Psoas muscle (tissue), 8 donors: ENCODE measurements around the gene RASA3. TPM values are rescaled to one million over a fixed set of nuclear protein-coding genes. Genes with fewer than 3 reads are reported as not detected.
A peak's percentile ranks its signal among the peaks of the same experiment; 100 is the strongest.

ENCODE experiments used
- ATAC-seq, 4 donors: fragments of 200-7000 bp; cut with Tn5 transposase; one replicate each; pipeline ENCODE4 v1.9.1; 2020; ENCODE audit warnings: moderate library complexity in 3 of 4, mild to moderate bottlenecking in 2 of 4
- DNase-seq, 2 donors: peaks; one replicate each; pipeline ENCODE4 v3.0.0-alpha.2; 2020
- H3K27ac ChIP-seq: fragments of 200-600 bp; one replicate; pipeline ENCODE4 v1.8.0; 2022
- H3K27me3 ChIP-seq, 3 donors: fragments of 200-600 bp in 1 of 3; one replicate each; pipeline versions ENCODE4 v1.6.1 to v1.8.0; 2013 to 2022; ENCODE audit warnings: low read length in 2 of 3, mild to moderate bottlenecking in 2 of 3, moderate library complexity in 1 of 3; ENCODE audit not compliant: insufficient read depth in 3 of 3
- H3K36me3 ChIP-seq, 2 donors: fragments of 200-600 bp in 1 of 2; one replicate each; pipeline versions ENCODE4 v1.6.1 to v1.8.0; 2013 to 2022; ENCODE audit warnings: low read depth in 1 of 2, mild to moderate bottlenecking in 1 of 2, moderate library complexity in 1 of 2; ENCODE audit not compliant: insufficient read depth in 1 of 2
- H3K4me1 ChIP-seq: fragments of 200-600 bp; one replicate; pipeline ENCODE4 v1.8.0; 2022
- H3K4me3 ChIP-seq: fragments of 200-600 bp; one replicate; pipeline ENCODE4 v1.8.0; 2022; ENCODE audit warnings: mild to moderate bottlenecking
- H3K9me3 ChIP-seq: fragments of 200-600 bp; one replicate; pipeline ENCODE4 v1.8.0; 2022
- WGBS, 3 donors: extraction: QIAGEN DNeasy Blood & Tissue Kit; methylation state at CpG; one replicate each; pipeline versions ENCODE4 v1.1.6 to v1.1.7; 2013; 5-methylcytosine and 5-hydroxymethylcytosine counted together
- intact Hi-C, 2 donors: fragments of 100-400 bp; cut with DNase I; formaldehyde crosslinking; loops; one replicate each; pipeline versions ENCODE4 v1.11.0 to v1.14.2; 2022
- polyA plus RNA-seq, 3 donors: library from polyadenylated mRNA; stranded (reverse); fragments of 200-250 nt; gene quantifications; one replicate each; pipeline ENCODE4 v1.2.3, GENCODE V29; 2013
- total RNA-seq, 4 donors: library from RNA; stranded (reverse); fragmentation: NEBNext Ultra II Directional in 2 of 4; extraction: Animal tissue kit (Norgen Biotek cat#: 25700) in 2 of 4; gene quantifications; one replicate each; pipeline versions ENCODE4 v1.2.1 to v1.2.4, GENCODE V29; 2021 to 2023
- TF ChIP-seq, protein P1 (sequence below): fragments of 200-600 bp; IDR thresholded peaks from one replicate; pipeline ENCODE4 v1.8.0; 2022; ENCODE audit warnings: antibody characterized with exemption
- donor health status: healthy with polysubstance abuse.
- donor health status: DM: no; HTN: no; CAD: no; lungs with moderate emphysema.
- donor health status: Bipolar disorder and iron deficiency.
- donor health status: healthy.
- donor health status: DM: yes; HTN: yes; CAD: no.
- donor health status: DM: no; HTN: no; CAD: no.
- donor health status: DM: no; HTN: no; CAD: no.
- donor health status: DM: yes; HTN: yes; CAD: no.

RASA3 gene
- total and polyA plus RNA-seq, 7 donors, result 4.8 to 24.4 (median 13.1) TPM

DNA sequence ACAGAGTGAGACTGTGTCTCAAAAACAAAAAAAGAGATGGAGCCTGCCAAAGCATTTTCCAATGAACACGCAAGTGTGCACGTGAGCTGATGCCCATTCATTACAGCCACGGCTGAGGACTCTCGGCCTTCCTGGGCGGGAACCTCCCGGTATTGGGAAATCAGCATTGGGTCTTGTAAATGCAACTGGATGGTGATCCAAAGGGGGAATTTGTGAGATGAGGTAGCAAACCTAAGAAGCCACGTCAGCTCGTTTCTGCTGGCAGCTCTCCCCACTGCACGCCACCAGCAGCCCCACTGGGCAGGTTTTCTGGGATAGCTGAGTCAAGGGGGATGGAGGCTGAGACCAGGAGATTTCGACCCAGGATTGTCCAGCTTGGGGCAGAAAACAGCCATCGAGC, 170.0 kb downstream of the RASA3 start:
- no peak overlapping the region for H3K27ac ChIP-seq
- H3K27me3 ChIP-seq, result no peaks in the 10 kb centered on the region
- 79 to 92% (median 80%) methylated on average over 11 of the region's 11 CpGs for WGBS, 3 donors
- ATAC-seq (no peak), DNase-seq (peak; percentile 34 to 48)
- no peaks in the 10 kb centered on the region for H3K36me3 ChIP-seq
- intact Hi-C loops, result no loop called here
- H3K4me1 ChIP-seq, result no peaks in the 10 kb centered on the region
- TF ChIP-seq, protein P1, sequence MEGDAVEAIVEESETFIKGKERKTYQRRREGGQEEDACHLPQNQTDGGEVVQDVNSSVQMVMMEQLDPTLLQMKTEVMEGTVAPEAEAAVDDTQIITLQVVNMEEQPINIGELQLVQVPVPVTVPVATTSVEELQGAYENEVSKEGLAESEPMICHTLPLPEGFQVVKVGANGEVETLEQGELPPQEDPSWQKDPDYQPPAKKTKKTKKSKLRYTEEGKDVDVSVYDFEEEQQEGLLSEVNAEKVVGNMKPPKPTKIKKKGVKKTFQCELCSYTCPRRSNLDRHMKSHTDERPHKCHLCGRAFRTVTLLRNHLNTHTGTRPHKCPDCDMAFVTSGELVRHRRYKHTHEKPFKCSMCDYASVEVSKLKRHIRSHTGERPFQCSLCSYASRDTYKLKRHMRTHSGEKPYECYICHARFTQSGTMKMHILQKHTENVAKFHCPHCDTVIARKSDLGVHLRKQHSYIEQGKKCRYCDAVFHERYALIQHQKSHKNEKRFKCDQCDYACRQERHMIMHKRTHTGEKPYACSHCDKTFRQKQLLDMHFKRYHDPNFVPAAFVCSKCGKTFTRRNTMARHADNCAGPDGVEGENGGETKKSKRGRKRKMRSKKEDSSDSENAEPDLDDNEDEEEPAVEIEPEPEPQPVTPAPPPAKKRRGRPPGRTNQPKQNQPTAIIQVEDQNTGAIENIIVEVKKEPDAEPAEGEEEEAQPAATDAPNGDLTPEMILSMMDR, result no peak
- H3K4me3 ChIP-seq, result no peak overlapping the region
- no peaks in the 10 kb centered on the region for H3K9me3 ChIP-seq

DNA sequence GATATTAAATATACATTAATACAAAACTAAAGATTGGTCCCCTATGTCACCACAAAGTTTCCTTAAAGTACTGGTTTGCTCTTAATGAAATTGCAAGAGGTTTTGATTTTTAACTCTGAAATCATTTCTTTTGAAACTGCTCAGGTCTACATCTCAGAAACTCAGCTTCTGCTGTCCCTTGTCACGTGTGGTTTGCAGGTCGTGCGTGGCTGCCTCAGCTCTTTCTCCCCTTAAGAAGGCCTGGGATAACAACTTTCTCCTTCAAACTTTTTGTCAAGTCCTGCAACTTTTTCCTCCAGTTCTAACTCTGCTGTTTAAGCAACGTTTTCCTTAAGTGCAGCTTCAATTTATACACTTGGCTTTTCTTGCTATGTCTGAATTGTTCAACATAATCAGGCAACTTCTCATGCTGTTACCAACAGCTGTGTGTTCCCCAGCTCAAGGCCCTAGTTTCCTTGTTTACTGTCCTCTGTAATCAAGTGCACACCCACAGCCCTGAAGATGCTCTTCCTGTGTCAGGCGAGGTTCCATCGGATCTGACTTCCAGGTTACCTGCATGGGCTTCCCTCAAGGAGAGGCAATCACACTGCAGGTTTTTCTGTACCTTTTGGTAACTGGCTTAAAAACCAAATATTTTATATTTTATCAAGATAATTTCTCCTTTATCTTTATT, 172.0 kb downstream of the RASA3 start:
- no peak for DNase-seq
- Histone ChIP-seq H3K36me3 (no peaks in the 10 kb centered on the region), H3K4me1 (no peaks in the 10 kb centered on the region), H3K27me3 (no peaks in the 10 kb centered on the region), H3K27ac (no peak overlapping the region), H3K9me3 (no peaks in the 10 kb centered on the region), H3K4me3 (no peak overlapping the region)
- intact Hi-C loops, result no loop called here
- TF ChIP-seq, protein P1, result no peak
- no peak for ATAC-seq
- WGBS, 3 donors, result 82 to 88% (median 86%) methylated on average over 6 of the region's 6 CpGs

DNA sequence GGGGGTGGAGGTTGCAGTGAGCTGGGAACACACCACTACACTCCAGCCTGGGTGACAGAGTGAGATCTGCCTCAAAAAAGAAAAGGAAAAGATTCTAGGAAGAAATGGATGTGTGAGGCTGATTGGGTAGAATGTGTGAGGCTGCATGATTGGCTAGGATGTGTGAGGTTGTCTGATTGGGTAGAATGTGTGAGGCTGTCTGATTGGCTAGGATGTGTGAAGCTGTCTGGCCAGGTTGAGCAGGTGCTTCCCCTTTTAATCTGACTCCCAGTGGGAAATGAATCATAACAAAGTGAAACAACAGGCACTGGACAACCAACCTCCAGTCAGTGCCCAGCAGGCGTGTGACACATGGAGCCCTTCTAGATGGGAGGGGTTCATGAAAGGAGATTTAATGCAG, 173.2 kb downstream of the RASA3 start:
- ATAC-seq (peak; percentile 31 to 75 (median 54)), DNase-seq (peak in 1 of 2 donors; percentile 14)
- Histone ChIP-seq H3K27ac (no peak overlapping the region), H3K27me3 (no peaks in the 10 kb centered on the region), H3K36me3 (peaks cover 0 to 4% of the 10 kb centered on the region in 2 donors), H3K4me3 (no peak overlapping the region), H3K9me3 (no peaks in the 10 kb centered on the region), H3K4me1 (no peaks in the 10 kb centered on the region)
- TF ChIP-seq, protein P1, result no peak
- intact Hi-C loops, result no loop called here
- WGBS, 3 donors, result 76 to 86% (median 83%) methylated on average over 1 of the region's 1 CpG

DNA sequence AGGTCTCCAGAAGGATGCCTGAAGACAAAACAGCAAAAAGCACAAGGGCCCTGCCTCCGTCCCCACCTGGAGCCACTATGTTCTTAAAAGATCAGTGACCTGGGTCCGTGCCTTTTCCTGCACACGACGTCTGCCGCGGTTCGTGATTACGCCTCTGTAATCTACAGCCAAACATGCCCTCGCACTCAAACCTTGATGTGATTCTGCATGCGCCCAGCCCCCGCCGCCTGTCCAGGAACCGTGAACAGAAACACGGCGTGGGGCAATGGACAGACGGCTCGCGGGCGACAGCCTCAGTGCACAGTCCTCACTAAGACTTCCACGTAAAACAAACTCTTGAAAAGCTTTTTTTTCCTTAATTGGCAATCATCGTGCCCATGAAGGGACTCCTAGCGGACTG, 174.1 kb downstream of the RASA3 start:
- ATAC-seq, result no peak
- Histone ChIP-seq H3K9me3 (no peaks in the 10 kb centered on the region), H3K27me3 (no peaks in the 10 kb centered on the region), H3K36me3 (peaks cover 0 to 12% of the 10 kb centered on the region in 2 donors), H3K27ac (no peak overlapping the region), H3K4me3 (no peak overlapping the region), H3K4me1 (no peaks in the 10 kb centered on the region)
- TF ChIP-seq, protein P1, result no peak
- DNase-seq, result peak in 1 of 2 donors; percentile 8
- WGBS, 3 donors, result 94 to 95% (median 94%) methylated on average over 22 of the region's 22 CpGs
- intact Hi-C loops, result no loop called here

DNA sequence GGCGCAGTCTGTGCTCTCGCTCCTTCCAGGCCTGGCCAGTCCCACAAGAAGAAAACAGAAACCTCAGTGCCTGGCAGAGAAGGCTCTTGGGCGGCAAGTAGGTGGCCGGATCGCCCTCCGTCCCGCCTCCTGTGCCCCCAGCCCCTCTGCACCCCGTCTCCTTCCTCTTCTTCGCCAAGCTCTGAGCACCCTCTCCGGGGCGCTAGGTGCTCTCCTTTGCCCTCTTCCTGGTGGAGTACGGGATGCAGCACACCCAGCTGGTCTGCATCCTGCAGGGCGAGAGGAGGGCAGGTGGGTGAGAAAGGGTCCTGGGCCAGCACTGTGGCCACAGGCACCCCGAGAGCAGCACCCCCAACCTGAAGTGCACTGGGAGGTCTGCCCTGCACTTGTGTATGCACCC, 175.9 kb downstream of the RASA3 start:
- Histone ChIP-seq H3K4me1 (no peaks in the 10 kb centered on the region), H3K27me3 (no peaks in the 10 kb centered on the region), H3K27ac (no peak overlapping the region), H3K4me3 (no peak overlapping the region), H3K9me3 (no peaks in the 10 kb centered on the region), H3K36me3 (peaks cover 0 to 12% of the 10 kb centered on the region in 2 donors)
- DNase-seq (peak in 1 of 2 donors; percentile 34), ATAC-seq (no peak)
- 95 to 96% (median 96%) methylated on average over 12 to 14 of the region's 14 CpGs for WGBS, 3 donors
- TF ChIP-seq, protein P1, result no peak
- intact Hi-C loops, result no loop called here
